ENCODE data around the gene MBD4.
"Not testable (repeated sequence)": the region's sequence is repeated elsewhere in the genome, so short reads cannot be mapped to it uniquely, and the experiment has no call there.

Gene MBD4

GRCh38 chr3:129403450-129403849 is 36.3 kb downstream of the MBD4 start:
- no peak for DNase-seq

GRCh38 chr3:129402616-129403015 is 37.1 kb downstream of the MBD4 start:
- no peak for DNase-seq

GRCh38 chr3:129402210-129402609 is 37.5 kb downstream of the MBD4 start:
- DNase-seq: no peak

- DNase-seq: no peak
Observed at GRCh38 chr3:129399895-129400357, 39.8 kb downstream of the MBD4 start.

- DNase-seq: peak; percentile 66
Observed at GRCh38 chr3:129399145-129399894, 40.4 kb downstream of the MBD4 start.

- peak; percentile 21 for DNase-seq
Observed at GRCh38 chr3:129398803-129399144, 41.0 kb downstream of the MBD4 start.

- DNase-seq: not testable (repeated sequence)
Observed at GRCh38 chr3:129393760-129394564, 45.8 kb downstream of the MBD4 start.

GRCh38 chr3:129393271-129393670 is 46.5 kb downstream of the MBD4 start:
- no peak for DNase-seq

GRCh38 chr3:129392106-129392887 is 47.5 kb downstream of the MBD4 start:
- not testable (repeated sequence) for DNase-seq

- DNase-seq: not testable (repeated sequence)
Observed at GRCh38 chr3:129391583-129391982, 48.2 kb downstream of the MBD4 start.

- no peak for DNase-seq
Observed at GRCh38 chr3:129389572-129389937, 50.2 kb downstream of the MBD4 start.

GRCh38 chr3:129388791-129389571 is 50.8 kb downstream of the MBD4 start:
- DNase-seq: not testable (repeated sequence)

GRCh38 chr3:129387487-129387886 is 52.3 kb downstream of the MBD4 start:
- DNase-seq: no peak

- DNase-seq: no peak
Observed at GRCh38 chr3:129386984-129387383, 52.8 kb downstream of the MBD4 start.

- DNase-seq: not testable (repeated sequence)
Observed at GRCh38 chr3:129385507-129385906, 54.2 kb downstream of the MBD4 start.

GRCh38 chr3:129384594-129385323 is 55.0 kb downstream of the MBD4 start:
- no peak for DNase-seq

GRCh38 chr3:129384103-129384502 is 55.6 kb downstream of the MBD4 start:
- DNase-seq: not testable (repeated sequence)

GRCh38 chr3:129383292-129383860 is 56.4 kb downstream of the MBD4 start:
- peak; percentile 45 for DNase-seq

GRCh38 chr3:129382366-129382765 is 57.4 kb downstream of the MBD4 start:
- DNase-seq: no peak
